Keratinocyte (primary cell): ENCODE measurements around the gene ZNF148. TPM values are rescaled to one million over a fixed set of nuclear protein-coding genes. Genes with fewer than 3 reads are reported as not detected.
"Not testable (repeated sequence)": the region's sequence is repeated elsewhere in the genome, so short reads cannot be mapped to it uniquely, and the experiment has no call there.

Experiments used
- DNase-seq: peaks from one replicate; pipeline ENCODE4 v3.0.0-alpha.2; 2011; ENCODE audit warnings: low read depth, missing footprints, low spot score
- FAIRE-seq: peaks from 2 replicates; lab custom pipeline; 2011; peaks lifted over from hg19 to GRCh38; lab: Jason Lieb, UNC
- H2AFZ ChIP-seq: 2 replicates; pipeline ENCODE4 v1.6.0; 2012; ENCODE audit warnings: low read length, control low read depth, inconsistent platforms; ENCODE audit not compliant: control insufficient read depth
- H3K27ac ChIP-seq: 2 replicates; pipeline ENCODE4 v1.5.1; 2011; ENCODE audit warnings: low read length; ENCODE audit not compliant: control insufficient read depth, insufficient read depth
- H3K27me3 ChIP-seq: 3 replicates; pipeline ENCODE4 v1.6.0; 2011; ENCODE audit warnings: low read length; ENCODE audit not compliant: control insufficient read depth, insufficient read depth; ENCODE audit errors: extremely low read depth
- H3K36me3 ChIP-seq, 2 experiments: 2 replicates in 1 of 2; 3 replicates in 1 of 2; pipeline ENCODE4 v1.5.1; 2011; ENCODE audit warnings: low read length in 2 of 2, mild to moderate bottlenecking in 1 of 2; ENCODE audit not compliant: control insufficient read depth in 2 of 2, insufficient read depth in 2 of 2; ENCODE audit errors: extremely low read depth in 1 of 2
- H3K4me1 ChIP-seq: 3 replicates; pipeline ENCODE4 v1.5.1; 2011; ENCODE audit warnings: low read length; ENCODE audit not compliant: control insufficient read depth, insufficient read depth; ENCODE audit errors: extremely low read depth
- H3K4me2 ChIP-seq: 3 replicates; pipeline ENCODE4 v1.6.0; 2011; ENCODE audit warnings: low read depth, low read length; ENCODE audit not compliant: control insufficient read depth, insufficient read depth; ENCODE audit errors: extremely low read depth
- H3K4me3 ChIP-seq, 3 experiments: fragments of 200-600 bp in 1 of 3; sonication (generic) in 1 of 3; 2 replicates in 2 of 3; 3 replicates in 1 of 3; pipeline ENCODE4 v1.5.1; 2011 to 2016; ENCODE audit warnings: low read length in 3 of 3, mild to moderate bottlenecking in 3 of 3, control low read depth in 2 of 3, inconsistent platforms in 1 of 3, low read depth in 1 of 3, mixed read lengths in 1 of 3, mixed run types in 1 of 3, moderate library complexity in 1 of 3; ENCODE audit not compliant: control insufficient read depth in 2 of 3, insufficient read depth in 2 of 3; ENCODE audit errors: extremely low read depth in 1 of 3
- H3K79me2 ChIP-seq: 2 replicates; pipeline ENCODE4 v1.6.0; 2012; ENCODE audit warnings: low read length; ENCODE audit not compliant: control insufficient read depth, insufficient read depth
- H3K9ac ChIP-seq: 3 replicates; pipeline ENCODE4 v1.6.0; 2011; ENCODE audit warnings: low read length; ENCODE audit not compliant: control insufficient read depth, insufficient read depth; ENCODE audit errors: extremely low read depth
- H3K9me1 ChIP-seq: 3 replicates; pipeline ENCODE4 v1.6.0; 2011; ENCODE audit warnings: low read length; ENCODE audit not compliant: control insufficient read depth, insufficient read depth; ENCODE audit errors: extremely low read depth
- H3K9me3 ChIP-seq: 2 replicates; pipeline ENCODE4 v1.5.1; 2012; ENCODE audit warnings: low read depth, low read length; ENCODE audit not compliant: control insufficient read depth
- H4K20me1 ChIP-seq: 3 replicates; pipeline ENCODE4 v1.6.0; 2011; ENCODE audit warnings: low read length; ENCODE audit not compliant: control insufficient read depth, insufficient read depth; ENCODE audit errors: extremely low read depth
- EZH2 ChIP-seq: IDR thresholded peaks from one replicate; pipeline ENCODE4 v1.6.1; 2012; ENCODE audit warnings: inconsistent platforms, mild to moderate bottlenecking, low read length, moderate library complexity
- dilution Hi-C: fragments of 300-500 bp; cut with MboI; formaldehyde crosslinking; loops from one replicate; pipeline ENCODE4 v1.7.0; 2020; ENCODE audit warnings: low sequenced_read_pairs; ENCODE audit not compliant: extremely low pct_ligation_motif_present
- polyA plus RNA-seq, 5 experiments: library from polyadenylated mRNA; depleted of rRNA in 3 of 5; stranded (reverse) in 3 of 5; stranded (forward) in 1 of 5; unstranded in 1 of 5; fragments of >200 nt; gene quantifications; 1 replicate in 1 of 5; 2 replicates in 3 of 5; 3 replicates in 1 of 5; pipeline versions ENCODE4 v1.2.1 to v1.2.3, GENCODE V29; 2011 to 2012; ENCODE audit warnings: missing spikeins in 2 of 5, low read depth in 1 of 5, low replicate concordance in 1 of 5
- TF ChIP-seq, protein P1 (sequence below), 3 experiments: IDR thresholded peaks in 1 of 3; conservative IDR thresholded peaks in 1 of 3; optimal IDR thresholded peaks in 1 of 3; 2 replicates in 2 of 3; 3 replicates in 1 of 3; pipeline versions ENCODE3 to v1.5.1; 2011; ENCODE audit warnings: low read length in 3 of 3, mild to moderate bottlenecking in 3 of 3, moderate library complexity in 2 of 3, control low read depth in 1 of 3, inconsistent platforms in 1 of 3; ENCODE audit not compliant: insufficient read depth in 2 of 3; ENCODE audit errors: extremely low read depth in 1 of 3

The ZNF148 gene
- polyA plus RNA-seq, 1 donor (not counting 4 experiments of a cell fraction or from before 2014, with no cell fraction given), result 21.4 TPM

DNA sequence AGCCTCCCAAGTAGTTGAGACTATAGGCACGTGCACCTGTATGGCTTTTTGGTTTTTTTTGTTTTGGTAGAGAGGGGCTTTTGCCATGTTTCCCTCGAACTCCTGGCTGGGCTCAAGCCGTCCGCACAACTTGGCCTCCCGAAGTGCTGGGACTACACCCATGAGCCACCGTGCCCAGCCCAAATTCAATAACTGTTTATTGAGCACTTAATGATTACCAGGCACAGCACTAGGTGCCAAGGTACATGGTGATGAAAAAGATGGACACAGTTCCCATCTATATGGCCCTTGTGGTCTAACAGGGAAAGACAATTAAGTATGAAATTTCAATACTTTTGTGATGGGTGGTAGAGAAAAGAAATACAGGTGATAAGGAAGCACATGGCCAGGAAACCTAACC, 35.8 kb upstream of the ZNF148 start:
- H3K4me1 ChIP-seq, result no peaks in the 10 kb centered on the region
- H3K9me3 ChIP-seq, result no peaks in the 10 kb centered on the region
- H3K27me3 ChIP-seq, result peaks cover 3% of the 10 kb centered on the region
- no peaks in the 10 kb centered on the region for H3K9me1 ChIP-seq
- H3K4me2 ChIP-seq, result no peak overlapping the region
- H2AFZ ChIP-seq, result no peak overlapping the region
- no peak overlapping the region for H3K4me3 ChIP-seq
- no peak overlapping the region for H3K27ac ChIP-seq
- no peaks in the 10 kb centered on the region for H4K20me1 ChIP-seq
- dilution Hi-C loops, result no loop called here
- no peak overlapping the region for H3K9ac ChIP-seq
- FAIRE-seq (no peak), DNase-seq (no peak)
- H3K36me3 ChIP-seq, result no peaks in the 10 kb centered on the region
- no peak for TF ChIP-seq EZH2
- TF ChIP-seq, protein P1, sequence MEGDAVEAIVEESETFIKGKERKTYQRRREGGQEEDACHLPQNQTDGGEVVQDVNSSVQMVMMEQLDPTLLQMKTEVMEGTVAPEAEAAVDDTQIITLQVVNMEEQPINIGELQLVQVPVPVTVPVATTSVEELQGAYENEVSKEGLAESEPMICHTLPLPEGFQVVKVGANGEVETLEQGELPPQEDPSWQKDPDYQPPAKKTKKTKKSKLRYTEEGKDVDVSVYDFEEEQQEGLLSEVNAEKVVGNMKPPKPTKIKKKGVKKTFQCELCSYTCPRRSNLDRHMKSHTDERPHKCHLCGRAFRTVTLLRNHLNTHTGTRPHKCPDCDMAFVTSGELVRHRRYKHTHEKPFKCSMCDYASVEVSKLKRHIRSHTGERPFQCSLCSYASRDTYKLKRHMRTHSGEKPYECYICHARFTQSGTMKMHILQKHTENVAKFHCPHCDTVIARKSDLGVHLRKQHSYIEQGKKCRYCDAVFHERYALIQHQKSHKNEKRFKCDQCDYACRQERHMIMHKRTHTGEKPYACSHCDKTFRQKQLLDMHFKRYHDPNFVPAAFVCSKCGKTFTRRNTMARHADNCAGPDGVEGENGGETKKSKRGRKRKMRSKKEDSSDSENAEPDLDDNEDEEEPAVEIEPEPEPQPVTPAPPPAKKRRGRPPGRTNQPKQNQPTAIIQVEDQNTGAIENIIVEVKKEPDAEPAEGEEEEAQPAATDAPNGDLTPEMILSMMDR (optimal IDR thresholded peaks at IDR 0.05 in 1 of 3, IDR thresholded peaks at IDR 0.05 in 1 of 3, conservative IDR thresholded peaks at IDR 0.05 in 1 of 3; ENCODE audit: extremely low read depth in 1 of 3, insufficient read depth in 2 of 3, low read length in 3 of 3), result no peak
- no peaks in the 10 kb centered on the region for H3K79me2 ChIP-seq

DNA sequence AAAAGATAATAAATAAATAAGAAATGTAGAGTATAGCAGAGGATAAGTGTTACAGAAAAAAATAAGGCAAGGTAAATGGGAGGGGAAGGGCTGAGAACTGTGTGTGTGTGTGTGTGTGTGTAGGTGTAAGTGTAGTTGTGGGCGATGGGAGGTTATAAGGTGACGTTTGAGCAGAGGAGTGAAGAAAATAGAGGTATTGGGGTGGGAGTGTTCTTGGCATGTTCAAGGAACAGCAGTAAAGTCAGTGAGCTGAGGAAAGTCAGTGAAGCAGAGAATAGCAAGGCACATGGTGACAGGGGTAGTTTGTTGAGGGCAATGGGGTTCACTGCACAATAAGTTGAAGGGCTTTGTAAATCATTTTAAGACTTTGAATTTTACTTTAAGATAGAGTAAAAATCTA, 30.9 kb upstream of the ZNF148 start:
- Histone ChIP-seq H4K20me1 (no peaks in the 10 kb centered on the region), H2AFZ (no peak overlapping the region), H3K9me3 (no peaks in the 10 kb centered on the region), H3K4me3 (no peak overlapping the region), H3K27me3 (peaks cover 3% of the 10 kb centered on the region), H3K9me1 (no peaks in the 10 kb centered on the region), H3K9ac (no peak overlapping the region), H3K79me2 (no peaks in the 10 kb centered on the region), H3K27ac (no peak overlapping the region), H3K4me1 (no peaks in the 10 kb centered on the region), H3K36me3 (no peaks in the 10 kb centered on the region), H3K4me2 (no peak overlapping the region)
- dilution Hi-C loops, result no loop called here
- DNase-seq, result no peak
- TF ChIP-seq, protein P1 (optimal IDR thresholded peaks at IDR 0.05 in 1 of 3, IDR thresholded peaks at IDR 0.05 in 1 of 3, conservative IDR thresholded peaks at IDR 0.05 in 1 of 3; ENCODE audit: extremely low read depth in 1 of 3, insufficient read depth in 2 of 3, low read length in 3 of 3), result no peak
- no peak for TF ChIP-seq EZH2
- FAIRE-seq, result no peak

DNA sequence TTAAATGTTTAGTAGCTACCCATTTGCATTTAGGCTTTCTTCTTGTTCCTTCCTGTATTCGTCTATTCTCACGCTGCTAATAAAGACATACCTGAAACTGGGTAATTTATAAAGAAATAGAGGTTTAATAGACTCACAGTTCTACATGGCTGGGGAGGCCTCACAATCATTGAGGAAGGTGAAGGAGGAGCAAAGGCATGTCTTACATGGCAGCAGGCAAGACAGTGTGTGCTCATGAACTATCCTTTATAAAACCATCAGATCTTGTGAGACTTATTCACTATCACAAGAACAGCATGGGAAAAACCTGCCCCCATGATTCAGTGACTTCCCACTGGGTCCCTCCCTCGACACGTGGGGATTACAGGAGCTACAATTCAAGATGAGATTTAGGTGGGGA, 30.4 kb upstream of the ZNF148 start:
- H4K20me1 ChIP-seq, H3K27ac ChIP-seq, H3K79me2 ChIP-seq, H3K9me3 ChIP-seq, H3K9ac ChIP-seq, H3K4me1 ChIP-seq, FAIRE-seq, dilution Hi-C loops, H3K9me1 ChIP-seq, H3K4me2 ChIP-seq, H2AFZ ChIP-seq, H3K27me3 ChIP-seq, DNase-seq, H3K4me3 ChIP-seq, H3K36me3 ChIP-seq: not testable (repeated sequence)
